Uterus (tissue), 2 donors: ENCODE measurements around the gene CXCL1.

Source experiments
- CTCF ChIP-seq, 4 experiments: fragments of 200-600 bp in 2 of 4; fragments of 450-650 bp in 2 of 4; sonication (generic) in 2 of 4; IDR thresholded peaks; one replicate each; pipeline ENCODE4 v1.5.1; 2016 to 2019; ENCODE audit warnings: antibody characterized with exemption in 4 of 4, mild to moderate bottlenecking in 2 of 4, moderate library complexity in 1 of 4
- POLR2A ChIP-seq, 2 donors: fragments of 450-650 bp; IDR thresholded peaks; one replicate each; pipeline ENCODE4 v1.6.1; 2016; ENCODE audit warnings: antibody characterized with exemption in 2 of 2, mild to moderate bottlenecking in 1 of 2, moderate library complexity in 1 of 2

- TF ChIP-seq CTCF (IDR thresholded peaks at IDR 0.05) (no peak), POLR2A (IDR thresholded peaks at IDR 0.05) (no peak)
Observed at GRCh38 chr4:73855406-73855805, 13.8 kb upstream of the CXCL1 start.
